Nephron progenitor cell (in vitro differentiated cells): ENCODE measurements around the gene TMEM165.

Source experiments
- DNase-seq: peaks from one replicate; pipeline ENCODE4 v3.0.0; 2021
- H3K27ac Mint-ChIP-seq: 2 replicates; pipeline ENCODE4 v1.8.0; 2021; ENCODE audit warnings: mild to moderate bottlenecking, moderate library complexity, mixed read lengths
- H3K27me3 Mint-ChIP-seq: 2 replicates; pipeline ENCODE4 v1.8.0; 2021; ENCODE audit warnings: mild to moderate bottlenecking, low read depth, mixed read lengths; ENCODE audit not compliant: poor library complexity
- H3K36me3 Mint-ChIP-seq: 2 replicates; pipeline ENCODE4 v1.8.0; 2021; ENCODE audit warnings: low read depth, mixed read lengths
- H3K4me1 Mint-ChIP-seq: 2 replicates; pipeline ENCODE4 v1.8.0; 2021; ENCODE audit warnings: mixed read lengths
- H3K4me3 Mint-ChIP-seq: 2 replicates; pipeline ENCODE4 v1.8.0; 2021; ENCODE audit warnings: mild to moderate bottlenecking, moderate library complexity, mixed read lengths
- H3K9me3 Mint-ChIP-seq: 2 replicates; pipeline ENCODE4 v1.8.0; 2021; ENCODE audit warnings: mild to moderate bottlenecking, moderate library complexity, mixed read lengths
- CTCF ChIP-seq: fragments of 200-600 bp; sonication (generic); IDR thresholded peaks from 2 replicates; pipeline ENCODE4 v1.5.0; 2021; ENCODE audit warnings: antibody characterized with exemption

Gene TMEM165

GRCh38 chr4:55438314-55438713 lies 42.6 kb downstream of the TMEM165 start:
- H3K4me3 Mint-ChIP-seq = no peak overlapping the region
- H3K9me3 Mint-ChIP-seq = no peaks in the 10 kb centered on the region
- peak overlapping the region; percentile 49 for H3K27ac Mint-ChIP-seq
- TF ChIP-seq CTCF = no peak
- peaks cover 61% of the 10 kb centered on the region for H3K36me3 Mint-ChIP-seq
- no peaks in the 10 kb centered on the region for H3K4me1 Mint-ChIP-seq
- DNase-seq = no peak
- no peaks in the 10 kb centered on the region for H3K27me3 Mint-ChIP-seq

GRCh38 chr4:55439023-55439422 lies 43.3 kb downstream of the TMEM165 start:
- no peak for TF ChIP-seq CTCF
- Mint-ChIP-seq H3K9me3 (no peaks in the 10 kb centered on the region), H3K27me3 (no peaks in the 10 kb centered on the region), H3K36me3 (peaks cover 65% of the 10 kb centered on the region), H3K4me1 (no peaks in the 10 kb centered on the region), H3K27ac (no peak overlapping the region), H3K4me3 (no peak overlapping the region)
- no peak for DNase-seq

- no peaks in the 10 kb centered on the region for H3K27me3 Mint-ChIP-seq
- no peak for TF ChIP-seq CTCF
- no peaks in the 10 kb centered on the region for H3K4me1 Mint-ChIP-seq
- H3K36me3 Mint-ChIP-seq = peaks cover 50% of the 10 kb centered on the region
- H3K9me3 Mint-ChIP-seq = no peaks in the 10 kb centered on the region
- no peak overlapping the region for H3K27ac Mint-ChIP-seq
- H3K4me3 Mint-ChIP-seq = no peak overlapping the region
- no peak for DNase-seq
Measured at GRCh38 chr4:55440786-55441185, 45.0 kb downstream of the TMEM165 start.

- Mint-ChIP-seq H3K4me3 (no peak overlapping the region), H3K36me3 (peaks cover 50% of the 10 kb centered on the region), H3K27ac (peak overlapping the region; percentile 11), H3K27me3 (no peaks in the 10 kb centered on the region), H3K9me3 (no peaks in the 10 kb centered on the region), H3K4me1 (no peaks in the 10 kb centered on the region)
- DNase-seq = no peak
- no peak for TF ChIP-seq CTCF
Measured at GRCh38 chr4:55442541-55442940, 46.8 kb downstream of the TMEM165 start.

GRCh38 chr4:55444827-55445226 lies 49.1 kb downstream of the TMEM165 start:
- no peak for TF ChIP-seq CTCF
- H3K27me3 Mint-ChIP-seq = no peaks in the 10 kb centered on the region
- H3K27ac Mint-ChIP-seq = peak overlapping the region; percentile 57
- no peaks in the 10 kb centered on the region for H3K4me1 Mint-ChIP-seq
- no peak overlapping the region for H3K4me3 Mint-ChIP-seq
- no peaks in the 10 kb centered on the region for H3K9me3 Mint-ChIP-seq
- no peak for DNase-seq
- H3K36me3 Mint-ChIP-seq = peaks cover 53% of the 10 kb centered on the region

GRCh38 chr4:55445921-55446577 lies 50.3 kb downstream of the TMEM165 start:
- no peaks in the 10 kb centered on the region for H3K4me1 Mint-ChIP-seq
- H3K36me3 Mint-ChIP-seq = peaks cover 51% of the 10 kb centered on the region
- TF ChIP-seq CTCF = no peak

More at GRCh38 chr4:55445921-55446577, 50.3 kb downstream of the TMEM165 start:
- DNase-seq = no peak
- Mint-ChIP-seq H3K4me3 (no peak overlapping the region), H3K27ac (peak overlapping the region; percentile 47), H3K9me3 (no peaks in the 10 kb centered on the region), H3K27me3 (no peaks in the 10 kb centered on the region)
